ENCODE results near the gene RPL27.

Gene RPL27

GRCh38 chr17:43030137-43030767, 32.0 kb downstream of the RPL27 start:
- no peak for ATAC-seq

GRCh38 chr17:43031666-43032065, 33.4 kb downstream of the RPL27 start:
- ATAC-seq = no peak
- TF ChIP-seq ESRRG (CRISPR knock-in tag; IDR thresholded peaks at IDR 0.05) = no peak
- no peak for TF ChIP-seq PPARA (CRISPR knock-in tag; IDR thresholded peaks at IDR 0.05; ENCODE audit: borderline replicate concordance)
- TF ChIP-seq TCF4 (CRISPR knock-in tag; IDR thresholded peaks at IDR 0.05; ENCODE audit: borderline replicate concordance) = no peak
- no peak for TF ChIP-seq ZNF565 (CRISPR knock-in tag; conservative IDR thresholded peaks at IDR 0.05; ENCODE audit: low read depth)
- TF ChIP-seq BACH2 (CRISPR knock-in tag; IDR thresholded peaks at IDR 0.05; ENCODE audit: borderline replicate concordance) = no peak
- TF ChIP-seq ZNF70 (CRISPR knock-in tag; IDR thresholded peaks at IDR 0.05) = no peak

More at GRCh38 chr17:43030137-43030767, 32.0 kb downstream of the RPL27 start:
- TF ChIP-seq ZFP3 (CRISPR knock-in tag; IDR thresholded peaks at IDR 0.05) (peak; percentile 51; the same call in 1 of the 2 replicates), TSHZ2 (CRISPR knock-in tag; IDR thresholded peaks at IDR 0.05) (no peak)

GRCh38 chr17:43033948-43034881, 36.0 kb downstream of the RPL27 start:
- ATAC-seq = peak; percentile 41; the same call in 2 of the 3 replicates
- TF ChIP-seq ESRRG (CRISPR knock-in tag; IDR thresholded peaks at IDR 0.05) = no peak
- TF ChIP-seq ZC3H10 (CRISPR knock-in tag; IDR thresholded peaks at IDR 0.05) = no peak
- TF ChIP-seq SNAI2 (CRISPR knock-in tag; IDR thresholded peaks at IDR 0.05) = no peak
- TF ChIP-seq ISL1 (CRISPR knock-in tag; IDR thresholded peaks at IDR 0.05) = no peak
- no peak for TF ChIP-seq CREB5 (CRISPR knock-in tag; IDR thresholded peaks at IDR 0.05; ENCODE audit: low read depth)

- TF ChIP-seq TSHZ2 (CRISPR knock-in tag; IDR thresholded peaks at IDR 0.05) (no peak), PATZ1 (CRISPR knock-in tag; IDR thresholded peaks at IDR 0.05; ENCODE audit: borderline replicate concordance) (no peak), OSR1 (CRISPR knock-in tag; IDR thresholded peaks at IDR 0.05) (no peak), ZNF8 (CRISPR knock-in tag; IDR thresholded peaks at IDR 0.05) (no peak), ESRRG (CRISPR knock-in tag; IDR thresholded peaks at IDR 0.05) (no peak), RARB (CRISPR knock-in tag; IDR thresholded peaks at IDR 0.05) (no peak), ZNF70 (CRISPR knock-in tag; IDR thresholded peaks at IDR 0.05) (no peak), SNAI2 (CRISPR knock-in tag; IDR thresholded peaks at IDR 0.05) (no peak)
- ATAC-seq = no peak
These were observed 36.7 kb downstream of the RPL27 start for GRCh38 chr17:43034894-43035293.
